Natural killer cell (primary cell): ENCODE measurements around the gene BSG. TPM values are rescaled to one million over a fixed set of nuclear protein-coding genes. Genes with fewer than 3 reads are reported as not detected.

ENCODE experiments used
- ATAC-seq, 3 donors: fragments of 150-1000 bp in 2 of 3; fragments of 200-7000 bp in 1 of 3; cut with Tn5 transposase; 1 replicate in 1 of 3; 2 replicates in 2 of 3; pipeline ENCODE4 v1.10.0; 2021; ENCODE audit warnings: mild to moderate bottlenecking in 2 of 3, moderate library complexity in 2 of 3
- DNase-seq, 2 donors: peaks; one replicate each; pipeline versions ENCODE4 v3.0.0 to v3.0.0-alpha.2; 2013 to 2021; ENCODE audit warnings: mixed read lengths in 1 of 2
- H3K27ac ChIP-seq: one replicate; pipeline ENCODE4 v1.5.1; 2013; ENCODE audit warnings: mild to moderate bottlenecking, low read length
- H3K27me3 ChIP-seq: one replicate; pipeline ENCODE4 v1.6.1; 2013; ENCODE audit warnings: low read length; ENCODE audit not compliant: control insufficient read depth, insufficient read depth
- H3K36me3 ChIP-seq: one replicate; pipeline ENCODE4 v1.6.1; 2013; ENCODE audit warnings: low read length; ENCODE audit not compliant: control insufficient read depth, insufficient read depth
- H3K4me1 ChIP-seq: one replicate; pipeline ENCODE4 v1.6.1; 2013; ENCODE audit warnings: low read length; ENCODE audit not compliant: control insufficient read depth, insufficient read depth
- H3K4me3 ChIP-seq: one replicate; pipeline ENCODE4 v1.5.1; 2013; ENCODE audit warnings: low read length
- H3K9me3 ChIP-seq: one replicate; pipeline ENCODE4 v1.6.1; 2013; ENCODE audit warnings: low read length; ENCODE audit not compliant: control insufficient read depth, insufficient read depth
- H3K27ac Mint-ChIP-seq, 2 donors: one replicate each; pipeline ENCODE4 v1.8.0; 2022; ENCODE audit warnings: mild to moderate bottlenecking in 2 of 2, mixed read lengths in 2 of 2, moderate library complexity in 1 of 2
- H3K27me3 Mint-ChIP-seq, 2 donors: one replicate each; pipeline ENCODE4 v1.8.0; 2022; ENCODE audit warnings: low read depth in 2 of 2, mixed read lengths in 2 of 2
- H3K36me3 Mint-ChIP-seq: one replicate; pipeline ENCODE4 v1.8.0; 2022; ENCODE audit warnings: mixed read lengths
- H3K4me1 Mint-ChIP-seq, 2 donors: one replicate each; pipeline ENCODE4 v1.8.0; 2022; ENCODE audit warnings: mixed read lengths in 2 of 2
- H3K4me3 Mint-ChIP-seq: one replicate; pipeline ENCODE4 v1.8.0; 2022; ENCODE audit warnings: mild to moderate bottlenecking, moderate library complexity, mixed read lengths
- H3K9me3 Mint-ChIP-seq, 2 donors: one replicate each; pipeline ENCODE4 v1.8.0; 2022; ENCODE audit warnings: mixed read lengths in 2 of 2
- CTCF ChIP-seq: fragments of 200-600 bp; IDR thresholded peaks from one replicate; pipeline ENCODE4 v1.8.0; 2022; ENCODE audit warnings: antibody characterized with exemption
- WGBS: methylation state at CpG from one replicate; pipeline ENCODE4 v1.1.7; 2013; ENCODE audit warnings: missing lambda C conversion rate; ENCODE audit not compliant: insufficient coverage; 5-methylcytosine and 5-hydroxymethylcytosine counted together
- intact Hi-C: fragments of 100-400 bp; cut with micrococcal nuclease; formaldehyde crosslinking; loops from one replicate; pipeline ENCODE4 v1.14.2; 2022
- total RNA-seq, 4 donors: library from RNA; stranded (reverse); fragments of 120-200 nt in 1 of 4; gene quantifications; one replicate each; pipeline versions ENCODE4 v1.2.3 to v1.2.4, GENCODE V29; 2013 to 2022

The BSG gene
- total RNA-seq, 3 donors from 2014 or later (not counting 1 experiment from before 2014, with no cell fraction given), result 229 to 248 (median 236) TPM

- no peak for ATAC-seq
- 93% methylated on average over 34 of the region's 34 CpGs for WGBS
- Mint-ChIP-seq H3K27me3 (no peaks in the 10 kb centered on the region), H3K4me1 (peaks cover 13 to 30% of the 10 kb centered on the region in 2 donors), H3K27ac (peak overlapping the region in 1 of 2 donors; percentile 98), H3K9me3 (no peaks in the 10 kb centered on the region), H3K4me3 (peak overlapping the region; percentile 28), H3K36me3 (no peaks in the 10 kb centered on the region)
- intact Hi-C loops, result loop anchor here (2.0 kb wide), 1 partner anchor 32 kb away; no protein-coding TSS in a partner anchor
- H3K4me3 ChIP-seq, result no peak overlapping the region
- no peak for TF ChIP-seq CTCF
- peaks cover 31% of the 10 kb centered on the region for H3K36me3 ChIP-seq
- peaks cover 40% of the 10 kb centered on the region for H3K4me1 ChIP-seq
- no peaks in the 10 kb centered on the region for H3K27me3 ChIP-seq
- no peak overlapping the region for H3K27ac ChIP-seq
- peak in 1 of 2 donors; percentile 11 for DNase-seq
- no peaks in the 10 kb centered on the region for H3K9me3 ChIP-seq
Measured at GRCh38 chr19:542173-542866, 30.1 kb upstream of the BSG start.

GRCh38 chr19:543910-544608 is 28.3 kb upstream of the BSG start, which contains the start of gene GZMM:
TSS of gene GZMM (plus strand) at chr19:544053. CDS start at chr19:544072, 19 bp downstream.
- 25% methylated on average over 30 of the region's 31 CpGs for WGBS
- peaks cover 13 to 30% of the 10 kb centered on the region in 2 donors for H3K4me1 Mint-ChIP-seq
- no peaks in the 10 kb centered on the region for H3K9me3 ChIP-seq
- H3K36me3 ChIP-seq, result peaks cover 29% of the 10 kb centered on the region
- no peaks in the 10 kb centered on the region for H3K9me3 Mint-ChIP-seq
- H3K4me3 Mint-ChIP-seq, result peak within 1 kb of the TSS; percentile 90
- H3K27ac ChIP-seq, result peak within 1 kb of the TSS; percentile 85
- peak within 1 kb of the TSS; percentile 90 to 98 for H3K27ac Mint-ChIP-seq
- H3K4me3 ChIP-seq, result peak within 1 kb of the TSS; percentile 82
- no peaks in the 10 kb centered on the region for H3K27me3 ChIP-seq
- TF ChIP-seq CTCF, result no peak
- intact Hi-C loops, result loop anchor here (1.0 to 2.0 kb wide), 2 partner anchors 27 to 33 kb away; no protein-coding TSS in a partner anchor
- H3K27me3 Mint-ChIP-seq, result no peaks in the 10 kb centered on the region
- ATAC-seq (peak; percentile 94 to 98 (median 94)), DNase-seq (peak; percentile 87 to 93)
- H3K4me1 ChIP-seq, result peaks cover 46% of the 10 kb centered on the region
- no peaks in the 10 kb centered on the region for H3K36me3 Mint-ChIP-seq

GRCh38 chr19:547117-547516 is 25.3 kb upstream of the BSG start:
- no peaks in the 10 kb centered on the region for H3K36me3 Mint-ChIP-seq
- Histone ChIP-seq H3K9me3 (no peaks in the 10 kb centered on the region), H3K4me3 (no peak overlapping the region), H3K4me1 (peaks cover 46% of the 10 kb centered on the region), H3K27ac (no peak overlapping the region), H3K36me3 (peaks cover 23% of the 10 kb centered on the region), H3K27me3 (no peaks in the 10 kb centered on the region)
- peaks cover 13 to 38% of the 10 kb centered on the region in 2 donors for H3K4me1 Mint-ChIP-seq
- ATAC-seq, result no peak
- H3K4me3 Mint-ChIP-seq, result peak overlapping the region; percentile 45
- 95% methylated on average over 15 of the region's 15 CpGs for WGBS
- DNase-seq, result no peak
- H3K27me3 Mint-ChIP-seq, result no peaks in the 10 kb centered on the region
- no peak overlapping the region for H3K27ac Mint-ChIP-seq
- intact Hi-C loops, result no loop called here
- H3K9me3 Mint-ChIP-seq, result no peaks in the 10 kb centered on the region
- no peak for TF ChIP-seq CTCF
